ENCODE results near the gene NHSL1.

The NHSL1 gene

GRCh38 chr6:138404666-138405337 is 94.5 kb downstream of the NHSL1 start:
- DNase-seq (ENCODE audit: low read depth in 2 of 2, low spot score in 1 of 2) = no peak

- peak; percentile 50 to 88 for DNase-seq (ENCODE audit: low read depth in 2 of 2, low spot score in 1 of 2)
Measured at GRCh38 chr6:138403801-138404665, 95.3 kb downstream of the NHSL1 start, which contains the start of gene HEBP2. Gene HEBP2, plus strand, starts transcription at chr6:138404223. Its CDS starts 273 bp downstream, at chr6:138404496.

- no peak for DNase-seq (ENCODE audit: low read depth in 2 of 2, low spot score in 1 of 2)
Measured at GRCh38 chr6:138403324-138403800, 95.9 kb downstream of the NHSL1 start.

DNA sequence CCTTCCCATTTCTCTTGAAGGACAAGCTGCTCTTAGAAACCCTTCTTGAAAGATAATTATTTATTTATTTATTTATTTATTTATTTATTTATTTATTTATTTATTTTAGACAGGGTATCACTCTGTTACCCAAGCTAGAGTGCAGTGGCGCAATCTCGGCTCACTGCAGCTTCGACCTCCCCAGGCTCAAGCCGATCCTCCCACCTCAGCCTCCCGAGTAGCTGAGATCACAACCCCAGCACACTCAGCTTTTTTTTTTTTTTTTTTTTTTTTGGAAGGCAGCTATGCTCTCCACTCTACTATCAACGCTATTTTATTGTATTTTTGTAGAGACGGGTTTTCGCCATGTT is 96.5 kb downstream of the NHSL1 start:
- DNase-seq (ENCODE audit: low read depth in 2 of 2, low spot score in 1 of 2) = no peak

- DNase-seq (ENCODE audit: low read depth in 2 of 2, low spot score in 1 of 2) = no peak
Measured at GRCh38 chr6:138401960-138402837, 97.1 kb downstream of the NHSL1 start.

DNA sequence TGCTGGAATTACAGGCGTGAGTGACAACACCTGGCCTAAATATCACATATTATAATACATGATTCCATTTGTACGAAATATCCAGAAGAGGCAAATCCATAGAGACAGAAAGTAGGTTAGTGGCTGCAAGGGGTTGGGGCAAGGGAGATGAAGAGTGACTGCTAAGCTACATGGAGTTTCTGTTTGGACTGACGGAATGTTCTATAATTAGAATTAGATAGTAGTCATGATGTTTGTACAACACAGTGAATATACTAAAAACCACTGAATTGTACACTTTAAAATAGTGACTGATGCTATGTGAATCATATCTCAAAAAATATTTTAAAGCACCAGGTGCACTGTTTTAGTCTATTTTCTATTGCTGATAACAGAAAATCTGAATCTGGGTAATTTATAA is 99.0 kb downstream of the NHSL1 start:
- no peak for DNase-seq (ENCODE audit: low read depth in 2 of 2, low spot score in 1 of 2)

- no peak for DNase-seq (ENCODE audit: low read depth in 2 of 2, low spot score in 1 of 2)
Measured at GRCh38 chr6:138397128-138398122, 101.9 kb downstream of the NHSL1 start.

DNA sequence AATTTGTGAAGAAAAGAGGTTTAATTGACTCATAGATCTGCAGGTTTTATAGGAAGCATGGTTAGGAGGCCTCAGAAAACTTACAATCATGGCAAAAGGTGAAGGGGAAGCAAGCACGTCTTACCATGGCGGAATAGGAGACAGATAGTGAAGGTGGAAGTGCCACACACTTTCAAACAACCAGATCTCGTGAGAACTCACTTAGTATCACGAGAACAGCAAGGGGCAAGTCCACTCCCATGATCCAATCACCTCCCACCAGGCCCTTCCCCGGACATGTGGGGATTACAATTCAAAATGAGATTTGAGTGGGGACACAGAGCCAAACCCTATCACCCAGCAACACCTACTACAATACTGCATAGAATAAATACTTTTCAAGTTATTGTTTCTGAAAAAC is 102.6 kb downstream of the NHSL1 start:
- no peak for DNase-seq (ENCODE audit: low read depth in 2 of 2, low spot score in 1 of 2)

DNA sequence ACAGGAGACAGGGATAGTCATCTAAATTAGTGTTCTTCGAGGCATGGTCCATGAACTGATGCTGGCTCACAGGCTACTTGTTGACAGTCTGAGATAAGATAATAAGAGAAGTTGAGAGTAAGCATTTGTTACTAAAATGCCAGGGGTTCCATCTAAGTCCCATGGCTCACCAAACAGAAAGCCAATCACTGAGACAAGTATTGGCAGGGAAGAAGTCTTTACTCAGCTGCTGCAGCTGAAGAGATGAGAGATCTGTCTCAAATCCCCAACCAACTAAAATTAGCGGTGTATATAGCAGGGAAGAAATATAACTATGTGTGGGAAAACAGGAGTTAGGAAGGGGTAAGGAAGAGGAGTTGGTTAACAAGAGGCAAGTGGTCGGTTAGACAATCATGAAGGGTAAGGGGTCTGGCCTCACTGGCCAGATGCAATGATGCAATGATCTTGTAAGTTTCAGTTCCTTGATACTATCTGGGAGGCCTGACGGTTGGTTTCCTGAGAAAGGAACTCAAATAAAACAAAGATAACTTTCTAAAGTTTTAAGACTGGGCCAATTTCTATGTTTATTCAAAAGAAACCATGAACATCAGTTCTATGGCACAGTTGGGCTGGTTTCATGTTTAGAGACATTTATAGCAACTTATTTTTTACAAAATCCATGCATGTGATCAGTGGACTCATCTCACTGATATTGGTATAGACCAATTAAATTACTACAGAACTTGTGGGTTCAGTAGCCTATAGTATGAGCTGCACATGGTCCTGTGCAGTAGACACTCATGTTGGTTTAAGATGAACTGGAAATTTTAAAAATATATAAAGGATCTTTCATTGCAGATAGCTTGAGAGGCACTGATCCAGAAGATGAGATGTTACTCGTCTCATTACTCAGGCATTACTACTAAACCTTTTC is 105.2 kb downstream of the NHSL1 start:
- no peak for DNase-seq (ENCODE audit: low read depth in 2 of 2, low spot score in 1 of 2)

DNA sequence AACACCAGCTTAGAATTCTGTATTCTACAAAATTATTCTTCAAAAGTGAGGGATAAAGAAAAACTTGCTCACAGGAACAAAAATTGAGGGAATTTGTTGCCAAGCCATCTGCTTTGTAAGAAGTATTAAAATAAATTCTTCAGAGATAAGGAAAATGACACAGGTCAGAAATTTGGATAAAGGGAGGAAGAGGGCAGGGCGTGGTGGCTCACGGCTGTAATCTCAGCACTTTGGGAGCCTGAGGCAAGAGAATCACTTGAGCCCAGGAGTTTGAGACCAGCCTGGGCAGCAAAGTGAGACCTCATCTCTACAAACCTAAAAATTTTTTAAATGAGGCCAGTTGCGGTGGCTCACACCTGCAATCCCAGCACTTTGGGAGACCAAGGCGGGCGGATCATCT is 109.7 kb downstream of the NHSL1 start:
- DNase-seq (ENCODE audit: low read depth in 2 of 2, low spot score in 1 of 2) = no peak

DNA sequence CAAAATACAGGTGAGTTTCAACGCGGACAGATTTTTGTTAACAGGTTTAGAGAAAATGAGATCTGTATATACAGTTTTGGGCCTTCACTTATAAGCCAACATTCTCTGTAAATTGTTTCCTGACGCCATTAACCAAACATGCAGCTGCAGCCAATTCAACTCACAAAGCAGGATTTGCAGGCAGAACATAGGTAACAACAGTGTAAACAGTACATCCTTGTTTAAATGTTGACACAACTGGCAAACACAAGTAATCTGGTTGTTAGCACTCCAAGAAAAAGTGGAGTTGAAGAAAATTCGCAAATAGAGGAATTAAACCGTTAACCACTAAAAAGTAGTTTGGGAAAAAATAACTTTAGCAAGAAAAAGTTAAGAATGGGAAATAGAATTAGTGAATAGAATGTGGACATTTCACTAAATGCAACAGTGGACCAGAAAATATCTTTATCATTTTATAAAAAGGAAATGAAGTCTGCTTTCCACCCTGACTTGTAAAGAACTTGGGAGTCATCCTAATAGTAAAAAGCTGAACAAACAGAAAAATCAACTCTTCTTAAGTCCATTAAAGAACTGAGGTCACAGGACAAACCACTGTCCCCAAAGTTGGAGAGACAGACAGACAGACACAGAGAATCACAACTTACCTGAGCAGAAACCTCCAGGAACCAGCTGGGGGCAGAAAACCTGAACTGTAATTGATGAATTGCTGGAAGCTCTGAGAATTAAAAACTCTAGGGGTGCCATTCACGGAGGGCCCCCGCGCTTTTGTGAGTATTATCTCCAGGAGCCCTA is 111.5 kb downstream of the NHSL1 start:
- no peak for DNase-seq (ENCODE audit: low read depth in 2 of 2, low spot score in 1 of 2)

DNA sequence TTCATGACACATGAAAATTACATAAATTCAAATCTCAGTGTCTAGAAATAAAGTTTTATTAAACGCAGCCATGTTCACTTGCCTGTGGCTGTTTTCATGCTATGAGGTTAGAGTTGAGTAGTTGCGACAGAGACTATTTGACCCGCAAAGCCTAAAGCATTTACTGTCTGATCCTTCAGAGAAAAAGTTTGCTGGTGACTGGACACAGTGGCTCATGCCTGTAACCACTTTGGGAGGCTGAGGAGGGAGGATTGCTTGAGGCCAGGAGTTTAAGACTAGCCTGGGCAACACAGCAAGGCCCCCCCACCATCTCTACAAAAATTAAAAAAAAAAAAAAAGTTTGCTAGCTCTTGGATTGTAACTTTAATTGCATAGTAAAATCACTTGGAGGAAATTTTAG is 112.4 kb downstream of the NHSL1 start:
- no peak for DNase-seq (ENCODE audit: low read depth in 2 of 2, low spot score in 1 of 2)

GRCh38 chr6:138383776-138384175 is 115.5 kb downstream of the NHSL1 start:
- DNase-seq (ENCODE audit: low read depth in 2 of 2, low spot score in 1 of 2) = no peak

GRCh38 chr6:138382498-138383265 is 116.6 kb downstream of the NHSL1 start:
- no peak for DNase-seq (ENCODE audit: low read depth in 2 of 2, low spot score in 1 of 2)

GRCh38 chr6:138378463-138378862 is 120.8 kb downstream of the NHSL1 start:
- no peak for DNase-seq (ENCODE audit: low read depth in 2 of 2, low spot score in 1 of 2)

DNA sequence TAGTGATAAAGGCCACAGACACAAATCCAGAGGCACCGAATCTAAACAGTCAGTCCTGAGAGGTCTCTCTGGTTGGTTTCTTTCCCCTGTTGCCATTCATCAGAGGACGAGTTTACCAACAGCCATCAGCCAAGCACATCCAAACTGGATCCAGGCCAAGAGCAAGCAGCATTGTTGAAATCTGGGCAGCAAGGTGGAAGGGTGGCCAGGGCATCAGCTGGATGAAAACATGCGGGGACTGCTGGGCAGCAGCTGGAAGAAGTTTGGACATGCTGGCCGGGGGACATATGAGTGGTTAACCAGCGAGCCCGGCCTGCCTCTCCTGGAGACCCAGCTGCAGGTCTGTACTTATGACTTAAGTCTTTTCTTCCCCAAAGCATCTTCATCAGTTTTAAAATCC is 121.5 kb downstream of the NHSL1 start, which contains the start of gene SMIM28:
SMIM28 (plus strand) TSS at position 62 of the 400 bp plus-strand sequence; CDS start at position 230, 168 bp downstream.
- DNase-seq (ENCODE audit: low read depth in 2 of 2, low spot score in 1 of 2) = no peak

DNA sequence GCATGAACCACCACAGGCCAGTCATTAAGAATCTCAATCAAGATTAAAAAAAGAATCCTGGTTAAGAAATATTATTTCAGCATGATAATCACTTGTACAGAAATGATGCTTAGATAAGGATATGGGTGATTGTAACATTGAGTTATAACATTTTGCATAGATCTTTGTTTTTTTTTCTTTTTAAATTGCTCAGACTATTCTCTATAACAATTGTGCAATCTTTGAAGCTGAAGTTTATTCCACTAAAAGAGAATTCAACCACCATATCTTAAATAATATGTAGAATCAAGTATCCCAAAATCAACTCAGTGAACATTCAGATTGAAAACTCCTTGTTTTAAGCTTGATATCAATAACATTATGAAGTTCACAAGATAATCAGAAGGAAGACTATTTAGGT is 122.3 kb downstream of the NHSL1 start:
- DNase-seq (ENCODE audit: low read depth in 2 of 2, low spot score in 1 of 2) = no peak
